ENCODE measurements around the gene MSANTD3. TPM values are rescaled to one million over a fixed set of nuclear protein-coding genes. Genes with fewer than 3 reads are reported as not detected.

MSANTD3 gene
- total and polyA plus RNA-seq, 9 of the 15 experiments (the other 6 are each of a cell fraction or from before 2014, with no cell fraction given) = 9.4 to 28.7 (median 22.3) TPM

GRCh38 chr9:100498592-100498991 lies 71.6 kb downstream of the MSANTD3 start (continued):
- TF ChIP-seq ATF6 (CRISPR knock-in tag; IDR thresholded peaks at IDR 0.05) (no peak), U2AF2 (optimal IDR thresholded peaks at IDR 0.05; ENCODE audit: low read depth, low read length) (no peak), THAP12 (CRISPR knock-in tag; IDR thresholded peaks at IDR 0.05) (no peak), MCM2 (IDR thresholded peaks at IDR 0.05; ENCODE audit: low read depth) (no peak), U2AF1 (optimal IDR thresholded peaks at IDR 0.05; ENCODE audit: low read depth, low read length) (no peak), ATF7 (IDR thresholded peaks at IDR 0.05) (peak; percentile 50; the same call in 1 of the 2 replicates), RFX7 (CRISPR knock-in tag; IDR thresholded peaks at IDR 0.05) (no peak), GABPB2 (CRISPR knock-in tag; conservative IDR thresholded peaks at IDR 0.05) (no peak), KLF1 (tag; IDR thresholded peaks at IDR 0.05) (no peak), GABPA (tag; conservative IDR thresholded peaks at IDR 0.05; ENCODE audit: low read depth) (no peak), NFE2 (IDR thresholded peaks at IDR 0.05; ENCODE audit: low read depth) (peak; percentile 59), SMARCC2 (IDR thresholded peaks at IDR 0.05; ENCODE audit: low read depth) (0 out of 2 replicates have a peak, but pooled peaks have one; percentile 23), ZC3H11A (IDR thresholded peaks at IDR 0.05; ENCODE audit: low read depth, low read length) (no peak), RHOXF2B (CRISPR knock-in tag; conservative IDR thresholded peaks at IDR 0.05) (no peak), CEBPG (CRISPR knock-in tag; IDR thresholded peaks at IDR 0.05) (no peak), CEBPG (tag; conservative IDR thresholded peaks at IDR 0.05 in 1 of 2, IDR thresholded peaks at IDR 0.05 in 1 of 2) (0 out of 4 replicates have a peak, but pooled peaks have one; percentile 36 to 50), DPF2 (IDR thresholded peaks at IDR 0.05) (0 out of 2 replicates have a peak, but pooled peaks have one; percentile 38), ETV5 (CRISPR knock-in tag; IDR thresholded peaks at IDR 0.05; ENCODE audit: low read depth) (no peak), BDP1 (IDR thresholded peaks at IDR 0.05; ENCODE audit: insufficient read depth, insufficient read length) (no peak), ZNF766 (CRISPR knock-in tag; conservative IDR thresholded peaks at IDR 0.05) (no peak), STAT5B (CRISPR knock-in tag; IDR thresholded peaks at IDR 0.05) (no peak), ZNF140 (CRISPR knock-in tag; IDR thresholded peaks at IDR 0.05) (no peak), CEBPB (tag; IDR thresholded peaks at IDR 0.05) (peak; percentile 28; the same call in 1 of the 2 replicates), ETV6 (IDR thresholded peaks at IDR 0.05; ENCODE audit: borderline replicate concordance in 1 of 2, low read depth in 2 of 2, low read length in 1 of 2) (no peak), ETV6 (CRISPR knock-in tag; IDR thresholded peaks at IDR 0.05; ENCODE audit: borderline replicate concordance) (no peak), ZBTB33 (CRISPR knock-in tag; IDR thresholded peaks at IDR 0.05) (no peak)

All from K562 (cell line).